NK-92 treated with Interleukin-12 subunit alpha and Interleukin-12 subunit beta, amount 100 ng/mL, for 24 hours (cell line): ENCODE data around the gene PKM.

Source experiments
- DNase-seq: peaks from one replicate; lab custom pipeline; 2025; lab: John Stamatoyannopoulos, UW

Gene PKM

DNA sequence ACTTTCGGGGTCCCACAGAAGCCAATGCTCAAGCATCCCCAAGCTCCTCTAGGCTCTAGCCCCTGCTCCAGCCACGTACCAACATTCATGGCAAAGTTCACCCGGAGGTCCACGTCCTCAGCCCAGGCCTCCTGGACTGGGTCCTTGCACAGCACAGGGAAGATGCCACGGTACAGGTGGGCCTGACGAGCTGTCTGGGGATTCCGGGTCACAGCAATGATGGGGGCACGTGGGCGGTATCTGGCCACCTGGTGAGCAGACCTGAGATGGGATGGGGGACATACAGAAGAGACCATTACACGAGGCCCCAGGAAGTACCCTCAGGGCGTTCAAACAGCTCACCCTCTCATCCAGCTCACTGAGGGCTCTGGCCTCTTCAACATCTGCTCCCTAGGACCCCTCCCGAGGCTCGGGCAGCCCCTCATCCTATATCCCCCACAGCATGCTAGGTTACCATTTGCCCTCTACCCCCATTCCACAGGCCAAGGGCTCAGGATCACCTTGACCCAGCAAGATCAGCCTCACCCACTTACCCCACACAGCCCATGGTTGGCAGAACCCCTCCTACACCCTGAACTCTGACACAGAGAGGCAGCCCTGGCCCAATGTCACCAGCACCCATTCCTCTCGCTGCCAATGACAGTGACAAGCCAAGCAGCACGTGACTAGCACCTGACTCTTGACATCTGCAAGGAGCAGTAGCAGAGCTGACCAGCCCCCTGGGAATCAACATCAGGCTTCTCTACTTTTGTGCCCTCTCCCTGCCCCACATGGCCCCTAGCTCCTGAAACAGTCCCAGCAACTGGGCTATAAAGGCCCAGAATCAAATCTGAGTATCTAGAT is 30.4 kb downstream of the PKM start:
- DNase-seq = no peak

DNA sequence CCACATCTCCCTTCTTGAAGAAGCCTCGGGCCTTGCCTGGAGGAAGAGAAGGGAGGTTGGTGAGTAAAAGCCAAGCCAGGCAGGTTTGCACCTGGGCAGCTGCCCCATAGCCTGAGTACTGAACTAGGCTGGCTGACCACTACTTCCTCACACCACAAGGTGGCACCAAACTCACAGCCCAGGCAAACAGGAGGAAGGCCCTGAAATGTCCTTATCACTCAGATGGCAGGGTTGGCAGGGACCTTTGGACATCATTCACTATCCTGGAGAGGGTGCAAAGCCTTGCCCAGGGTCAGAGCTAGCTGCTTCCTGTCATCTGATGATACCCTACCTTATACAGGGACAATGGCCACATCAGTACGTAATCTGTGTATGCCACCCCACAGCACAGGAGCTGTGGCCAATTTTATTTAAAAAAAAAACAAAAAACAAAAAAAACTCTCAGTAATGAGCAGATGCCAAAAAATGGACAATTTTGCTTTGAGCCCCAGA is 31.2 kb downstream of the PKM start:
- DNase-seq = peak; percentile 31

DNA sequence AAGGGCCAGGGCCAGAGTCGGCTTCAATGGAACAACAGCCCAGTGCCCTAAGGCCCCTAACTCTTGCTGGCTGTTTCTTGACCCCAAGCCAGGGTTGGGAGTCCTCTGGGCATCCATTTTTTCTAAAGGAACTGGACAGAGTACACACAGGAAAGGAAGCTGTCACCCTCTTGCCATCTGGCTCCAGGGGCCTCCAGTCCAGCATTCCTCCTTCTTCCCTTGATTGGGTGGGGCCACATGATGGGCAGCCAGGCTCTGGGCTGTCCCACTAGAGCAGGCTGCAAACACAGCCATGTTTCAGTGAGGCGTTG is 31.8 kb downstream of the PKM start:
- DNase-seq = no peak

DNA sequence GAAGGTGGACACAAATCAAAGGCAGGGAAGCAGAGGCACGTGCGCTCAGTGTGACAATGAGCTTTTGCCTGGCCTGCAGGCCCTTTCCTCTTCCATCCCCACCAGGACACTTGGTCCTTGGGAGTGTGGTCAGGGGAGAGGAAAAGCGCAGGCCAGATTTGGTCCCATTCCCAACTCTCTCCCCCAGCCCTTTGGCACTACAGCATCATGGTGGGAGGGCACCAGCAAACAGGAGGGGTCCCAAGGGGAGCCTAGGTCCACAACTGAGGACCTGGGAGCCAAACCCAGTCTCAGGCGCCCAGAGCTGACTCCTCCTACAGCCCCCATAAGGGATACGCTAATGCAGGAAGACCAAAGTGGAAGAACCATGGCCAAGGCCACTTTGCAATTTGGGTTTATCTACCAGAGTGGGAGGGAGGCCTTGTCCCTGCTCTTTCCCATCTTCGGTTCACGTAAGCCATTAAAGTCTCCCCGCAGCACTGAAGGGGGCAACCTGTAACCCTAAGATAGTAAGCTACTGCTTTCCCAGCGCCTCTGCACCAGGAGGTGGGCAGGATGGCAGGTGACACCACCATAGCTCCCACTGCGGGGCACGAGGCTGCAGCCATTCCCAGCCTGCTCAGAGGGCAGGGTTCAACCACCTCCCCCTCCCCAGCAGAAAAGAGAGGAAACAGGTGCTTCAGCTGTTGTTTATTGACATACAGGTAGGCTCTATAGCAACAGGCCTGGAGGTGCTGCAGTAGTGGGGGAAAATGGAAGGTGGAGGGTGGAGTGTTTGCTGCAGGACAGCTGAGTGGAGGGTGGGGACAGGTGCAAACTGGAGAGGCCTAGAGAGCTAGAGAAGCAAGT is 32.4 kb downstream of the PKM start:
- DNase-seq = no peak

DNA sequence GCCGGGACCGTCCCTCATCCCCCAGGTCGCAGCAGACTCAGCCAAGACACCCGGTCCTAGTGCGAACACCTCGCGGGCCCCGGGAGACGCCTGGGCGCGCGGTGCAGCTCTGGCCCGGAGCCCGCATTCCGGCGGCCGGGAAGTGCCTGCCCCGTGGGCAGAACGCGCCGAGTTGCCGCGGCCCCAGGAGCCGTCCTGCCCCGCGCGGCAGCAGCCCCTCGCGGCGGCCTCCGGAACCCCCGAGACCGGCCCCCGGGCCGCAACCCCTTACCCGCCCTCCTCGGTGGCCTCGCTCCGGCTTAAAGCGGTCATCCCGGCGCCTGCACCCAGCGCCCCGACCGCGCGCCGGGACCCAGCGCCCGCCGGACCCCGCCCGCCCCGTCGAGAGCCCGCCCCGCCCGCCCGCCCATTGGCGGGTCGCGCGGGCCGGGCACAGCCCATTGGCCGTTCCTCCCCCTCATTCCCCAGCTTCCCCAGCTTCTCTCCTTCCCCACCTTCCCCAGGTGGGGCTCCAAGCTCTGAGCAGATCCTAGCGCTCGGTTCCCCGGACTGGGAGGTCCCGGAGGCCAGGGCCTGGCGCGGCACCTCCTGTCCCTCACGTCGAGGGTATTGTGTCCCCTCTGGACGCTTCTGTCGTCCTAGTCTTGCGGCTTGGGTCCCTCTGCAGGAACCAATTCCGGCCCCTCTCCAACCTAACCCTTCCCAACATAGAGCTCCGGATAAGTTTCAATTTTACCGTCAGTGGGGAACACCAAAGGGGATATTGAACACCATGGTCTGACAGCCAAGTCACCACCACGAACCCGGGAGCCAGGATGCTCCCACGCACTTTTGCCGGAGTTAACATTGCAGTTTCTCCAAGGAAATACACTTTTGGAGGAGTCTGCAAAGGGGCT is 33.3 kb downstream of the PKM start, which contains the start of gene GRAMD2A:
Gene GRAMD2A (minus strand): TSS at position 328 of the 896 bp plus-strand sequence.
- DNase-seq = no peak

DNA sequence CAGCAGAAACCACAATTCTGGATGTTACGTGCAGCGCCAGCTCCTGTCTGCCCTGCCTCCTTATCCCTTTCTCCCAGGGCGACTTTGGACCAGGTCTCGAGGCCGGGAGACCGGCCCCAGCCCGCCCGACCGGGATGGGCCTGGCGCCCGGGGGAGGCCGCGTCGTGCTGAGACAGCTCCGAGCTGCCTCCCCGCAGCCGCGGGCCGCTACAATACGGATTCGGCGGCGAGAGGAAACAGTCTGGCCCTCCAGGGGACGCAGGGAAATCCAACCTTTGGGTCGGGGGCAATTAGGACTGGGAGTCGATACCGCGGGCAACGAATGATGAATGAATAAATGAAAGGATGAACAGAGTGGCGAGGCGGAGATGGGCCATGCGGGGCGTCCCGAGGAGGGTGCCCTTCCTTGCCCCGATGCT is 33.9 kb downstream of the PKM start:
- DNase-seq = no peak

DNA sequence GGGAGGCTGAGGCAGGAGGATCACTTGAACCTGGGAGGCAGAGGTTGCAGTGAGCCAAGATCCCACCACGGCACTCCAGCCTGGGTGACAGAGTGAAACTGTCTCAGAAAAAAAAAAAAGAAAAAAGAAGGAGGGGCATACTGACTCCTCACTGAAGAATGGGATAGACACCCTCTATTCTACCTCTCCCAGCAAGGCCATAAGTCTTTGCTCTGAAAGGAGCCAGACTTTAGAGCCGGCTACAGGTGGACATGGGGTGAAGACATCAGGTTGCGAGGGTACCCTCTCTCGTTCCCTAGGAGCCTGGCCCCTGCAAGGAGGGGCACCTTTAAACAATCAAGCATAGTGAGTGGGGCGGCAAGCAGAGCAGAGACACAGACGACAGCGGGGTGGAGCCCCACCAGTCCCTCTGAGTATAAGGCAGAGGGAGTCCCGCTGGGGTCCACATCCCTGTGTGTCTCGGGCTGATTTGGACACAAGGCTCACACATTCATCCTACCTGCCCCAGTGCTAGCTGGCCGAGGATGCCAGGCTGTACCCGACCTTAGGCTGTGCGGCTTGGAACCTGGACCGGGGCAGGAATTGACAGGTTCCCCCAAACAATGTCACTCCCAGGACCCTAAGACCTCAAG is 34.5 kb downstream of the PKM start:
- DNase-seq = no peak

DNA sequence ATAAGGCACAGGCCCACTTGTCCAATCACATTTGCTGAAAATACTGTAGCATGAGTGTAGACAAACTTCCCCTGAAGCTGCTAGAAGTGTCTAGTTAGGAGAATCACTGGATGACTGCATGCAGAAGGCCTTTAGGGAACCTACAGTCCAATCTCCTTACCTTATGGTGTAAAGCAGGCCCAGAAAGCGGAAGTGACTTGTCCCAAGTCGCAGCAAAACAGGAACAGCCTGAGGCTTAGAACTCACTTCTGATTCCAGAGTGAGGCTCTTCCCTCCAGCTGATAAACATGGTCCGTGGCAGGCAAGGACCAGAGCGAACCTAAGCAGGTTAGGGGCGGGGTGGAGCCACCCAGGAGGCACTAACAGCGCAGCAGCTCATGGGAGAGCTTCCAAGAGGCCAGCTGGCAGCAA is 35.9 kb downstream of the PKM start:
- no peak for DNase-seq

DNA sequence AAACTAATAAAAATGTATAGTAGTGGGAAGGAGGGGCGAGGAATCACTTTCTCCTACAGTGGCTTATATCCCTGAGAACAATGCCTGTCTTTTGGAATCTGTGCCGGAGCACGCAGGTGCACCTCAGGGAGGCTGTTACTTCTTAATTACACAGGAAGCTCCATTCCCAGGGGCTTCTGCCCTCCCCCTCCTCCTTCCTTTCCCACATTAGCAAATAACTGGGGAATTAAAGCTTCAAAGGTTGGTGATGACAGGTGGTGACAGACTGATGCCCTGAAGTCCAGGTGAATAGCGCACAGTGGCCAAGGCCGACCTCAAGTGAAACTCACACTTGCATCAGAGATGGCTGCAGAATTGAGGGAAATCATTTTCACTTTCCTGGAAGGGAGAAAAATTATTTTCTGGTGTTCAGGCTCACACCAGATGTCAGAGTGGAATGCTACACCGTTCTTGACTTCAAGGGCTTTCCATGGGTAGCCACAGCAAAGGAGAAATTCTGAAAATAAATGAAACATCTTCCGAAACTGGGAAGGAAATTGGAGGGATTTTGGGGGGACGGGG is 37.1 kb downstream of the PKM start:
- DNase-seq = no peak

DNA sequence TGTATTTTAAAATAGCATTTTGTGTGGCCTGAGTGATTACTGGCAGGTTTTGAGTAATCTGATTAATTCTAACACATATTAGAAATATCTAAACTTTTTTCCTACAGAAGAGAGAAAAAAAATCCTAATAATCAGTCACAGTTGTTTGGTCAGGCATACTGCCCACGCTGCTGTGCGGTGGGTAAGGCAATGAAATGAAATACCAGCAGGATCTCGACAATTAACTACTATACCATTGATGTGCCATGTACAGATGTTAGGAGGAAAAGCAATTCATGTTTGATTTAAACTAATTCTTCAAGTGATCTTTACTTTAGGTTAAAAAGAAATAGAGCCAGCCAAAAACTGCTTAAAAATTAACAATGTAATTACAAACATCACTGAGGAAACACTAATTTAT is 38.6 kb downstream of the PKM start:
- DNase-seq = no peak

DNA sequence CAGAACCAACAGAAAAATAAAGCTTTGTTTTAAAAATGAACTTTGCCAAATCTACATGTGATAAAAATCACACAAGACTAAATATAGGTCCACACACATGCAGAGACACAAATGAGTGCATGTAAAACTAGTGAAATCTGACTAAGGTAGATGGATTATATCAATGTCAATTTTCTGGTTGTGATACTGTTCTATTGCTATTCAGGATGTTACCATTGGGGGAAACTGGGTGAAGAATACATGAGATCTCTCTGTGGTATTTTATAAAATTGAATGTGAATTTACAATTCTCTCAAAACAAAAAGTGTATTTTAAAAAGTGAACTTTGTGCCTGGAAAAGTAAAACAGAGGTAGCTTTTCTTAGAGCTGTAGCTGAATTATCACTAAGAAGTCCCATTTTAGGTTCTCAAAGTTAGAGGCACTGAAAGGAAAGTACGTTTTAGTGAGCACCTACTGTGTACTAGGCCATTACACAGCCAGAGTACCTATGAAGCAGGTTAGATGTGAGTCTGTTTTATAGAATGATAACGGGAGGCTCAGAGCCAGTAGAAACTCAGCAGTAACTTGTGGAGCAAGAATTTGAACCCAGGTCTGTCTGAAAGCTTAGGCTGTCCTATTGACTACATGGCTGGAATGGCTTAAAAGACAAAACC is 41.6 kb downstream of the PKM start:
- DNase-seq = no peak

DNA sequence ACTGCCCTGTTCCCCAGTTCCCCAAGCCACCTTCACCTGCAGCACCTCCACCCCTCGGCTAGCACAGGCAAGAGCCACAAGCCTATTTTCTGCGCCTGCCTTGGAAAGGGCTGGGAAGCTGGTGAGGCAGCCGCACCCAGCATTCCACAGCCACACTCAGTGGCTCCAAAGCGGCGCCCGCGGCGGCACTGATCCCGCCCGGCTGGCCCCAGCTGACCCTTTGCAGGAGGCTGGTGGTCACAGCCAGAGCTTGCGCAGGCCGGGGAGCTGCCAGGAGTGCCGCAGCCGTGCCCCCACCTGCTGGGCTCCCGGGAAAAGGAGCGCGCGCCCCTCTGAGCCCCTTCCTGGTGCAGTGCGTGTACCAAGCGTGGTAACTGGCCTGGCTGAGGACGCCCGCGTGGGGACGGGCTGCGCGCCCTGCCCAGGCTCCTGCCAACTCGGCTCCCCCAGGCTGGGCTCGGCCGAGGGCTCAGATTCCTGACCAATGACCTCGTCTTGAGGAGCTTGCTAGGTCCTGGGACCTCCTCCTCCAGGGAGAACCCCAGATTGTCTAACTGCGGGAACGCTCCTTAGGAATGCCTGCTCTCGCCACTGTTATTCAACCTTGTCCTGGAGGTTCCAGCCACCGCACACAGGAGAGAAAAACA is 46.7 kb downstream of the PKM start:
- DNase-seq = no peak

DNA sequence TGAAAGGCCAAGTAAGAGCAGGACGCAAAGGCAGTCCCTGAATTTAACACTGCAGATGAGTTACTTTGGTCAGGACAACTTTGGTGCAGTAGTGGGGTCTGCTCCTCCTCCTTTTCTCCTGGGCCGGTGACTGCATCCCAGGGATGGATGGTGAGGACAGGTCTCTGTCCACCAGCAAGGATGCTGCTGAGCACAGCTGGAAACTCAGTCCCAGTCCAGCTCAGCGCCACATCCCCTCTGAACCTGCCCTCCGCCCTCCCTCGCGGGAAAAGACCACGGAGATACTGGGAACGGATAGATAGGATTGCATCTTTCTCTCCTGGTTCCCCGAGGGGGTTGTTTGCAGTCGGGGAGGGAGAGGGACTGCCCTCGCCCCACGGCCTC is 47.2 kb downstream of the PKM start:
- no peak for DNase-seq

DNA sequence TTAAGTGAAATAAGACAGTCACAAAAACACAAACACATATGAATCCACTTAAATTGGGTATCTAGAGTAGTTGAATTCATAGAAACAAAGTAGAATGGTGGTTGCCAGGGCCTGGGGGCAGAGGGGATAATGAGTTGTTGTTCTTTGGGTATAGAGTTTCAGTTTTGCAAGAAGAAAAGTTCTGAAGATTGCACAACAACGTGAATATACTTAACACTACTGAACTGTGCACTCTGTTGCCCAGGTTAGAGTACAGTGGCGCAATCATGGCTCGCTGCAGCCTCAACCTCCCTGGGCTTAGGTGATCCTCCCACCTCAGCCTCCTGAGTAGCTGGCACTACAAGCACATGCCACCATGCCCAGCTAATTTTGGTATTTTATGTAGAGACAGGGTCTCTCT is 48.3 kb downstream of the PKM start:
- DNase-seq = no peak

DNA sequence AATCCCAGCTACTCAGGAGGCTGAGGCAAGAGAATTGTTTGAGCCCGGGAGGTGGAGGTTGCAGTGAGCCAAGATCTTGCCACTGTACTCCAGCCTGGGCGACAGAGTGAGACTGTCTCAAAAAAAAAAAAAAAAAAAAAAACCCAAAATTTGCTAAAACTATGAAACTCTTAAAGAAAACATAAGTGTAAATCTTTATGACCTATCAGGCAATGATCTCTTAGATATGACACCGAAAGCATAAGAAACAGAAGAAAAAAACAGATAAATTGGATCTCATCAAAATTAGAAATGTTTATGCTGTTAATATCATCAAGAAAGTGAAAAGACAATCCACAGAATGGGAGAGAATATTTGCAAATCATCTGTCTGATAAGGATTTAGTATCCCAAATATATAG is 48.7 kb downstream of the PKM start:
- DNase-seq = no peak

DNA sequence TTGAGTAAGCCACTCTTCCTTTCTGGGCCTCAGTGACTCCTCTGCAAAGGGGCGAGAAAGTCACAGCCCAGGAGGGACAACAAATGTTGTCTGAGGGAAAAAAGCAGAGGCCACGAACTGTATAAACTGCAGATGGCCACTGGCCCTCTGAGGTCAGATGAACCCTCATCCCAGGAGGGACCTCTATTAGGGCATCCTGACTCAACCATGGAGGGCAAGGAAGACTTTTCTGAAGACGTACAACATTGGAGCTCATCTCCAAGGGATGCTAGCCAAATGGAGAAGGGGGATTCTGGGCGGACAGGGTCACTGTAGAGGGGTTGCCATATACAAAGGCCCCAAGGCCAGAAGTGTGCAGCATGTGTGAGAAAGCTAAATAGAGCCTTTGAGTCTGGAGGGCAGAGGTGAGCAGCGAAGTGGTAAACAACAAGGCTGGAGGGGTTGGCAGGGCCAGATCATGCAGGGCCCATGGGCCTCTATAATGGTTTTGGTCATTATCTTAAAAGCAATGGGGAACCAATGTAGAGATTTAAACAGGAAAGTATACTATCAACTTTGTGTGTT is 50.1 kb downstream of the PKM start:
- DNase-seq = no peak

DNA sequence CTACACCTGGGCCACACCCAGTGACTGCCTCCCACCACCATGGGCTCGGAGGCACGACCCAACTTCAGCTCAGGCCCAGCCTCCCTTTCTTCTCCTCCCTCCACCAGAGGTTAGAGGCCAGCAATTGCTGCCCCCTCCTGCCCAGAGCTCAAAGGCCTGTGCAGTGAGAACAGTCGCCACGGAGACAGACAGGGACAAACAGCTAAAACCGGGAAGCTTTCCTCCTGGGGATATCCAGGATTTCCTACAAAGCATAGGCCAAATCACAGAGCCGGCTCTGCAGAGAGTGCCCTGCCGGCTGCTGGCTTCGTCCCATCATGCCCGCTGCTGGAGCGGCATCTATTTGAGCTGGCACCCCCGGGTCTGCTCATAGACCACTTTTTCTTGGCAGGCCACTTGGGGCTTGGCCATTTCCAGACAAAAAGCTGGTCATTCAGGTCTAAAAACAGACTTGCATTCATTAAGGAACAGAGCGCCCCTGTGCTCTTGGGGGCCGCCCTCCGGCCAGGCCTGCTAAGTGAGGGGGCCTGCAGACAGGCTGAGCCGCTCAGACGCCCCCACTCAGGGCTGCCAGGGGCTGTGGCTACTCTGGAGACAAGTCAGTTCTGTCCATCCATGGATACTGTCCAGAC is 50.9 kb downstream of the PKM start:
- DNase-seq = no peak

DNA sequence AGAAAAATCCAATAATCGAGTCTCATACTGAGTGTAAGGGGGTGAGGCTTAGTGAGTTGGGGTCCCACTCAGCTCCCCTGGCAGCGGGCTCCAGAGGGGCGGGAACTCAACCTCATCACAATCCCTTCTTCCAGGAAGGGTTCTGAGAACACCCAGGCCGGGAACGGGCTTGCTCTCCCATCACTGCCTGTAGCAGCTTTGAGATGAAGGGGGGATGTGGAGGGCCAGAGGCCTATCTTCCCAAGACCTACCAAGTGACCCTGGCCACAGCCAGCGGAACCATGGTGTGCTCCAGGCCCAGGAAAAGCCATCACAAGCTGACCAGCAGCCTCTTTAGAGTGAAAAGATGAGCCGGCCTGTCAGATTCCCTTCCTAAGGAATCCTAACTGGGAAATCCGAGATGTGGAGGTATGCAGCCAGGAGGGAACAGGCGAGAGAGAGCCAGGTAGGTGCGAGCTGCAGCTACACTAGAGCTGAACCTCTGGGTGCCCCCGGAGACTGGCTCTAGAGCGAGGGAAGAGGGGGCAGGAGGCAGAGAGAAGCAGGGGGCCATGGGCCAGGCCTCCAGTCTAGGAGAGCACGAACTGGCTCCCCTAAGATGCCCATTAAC is 51.9 kb downstream of the PKM start:
- DNase-seq = no peak

DNA sequence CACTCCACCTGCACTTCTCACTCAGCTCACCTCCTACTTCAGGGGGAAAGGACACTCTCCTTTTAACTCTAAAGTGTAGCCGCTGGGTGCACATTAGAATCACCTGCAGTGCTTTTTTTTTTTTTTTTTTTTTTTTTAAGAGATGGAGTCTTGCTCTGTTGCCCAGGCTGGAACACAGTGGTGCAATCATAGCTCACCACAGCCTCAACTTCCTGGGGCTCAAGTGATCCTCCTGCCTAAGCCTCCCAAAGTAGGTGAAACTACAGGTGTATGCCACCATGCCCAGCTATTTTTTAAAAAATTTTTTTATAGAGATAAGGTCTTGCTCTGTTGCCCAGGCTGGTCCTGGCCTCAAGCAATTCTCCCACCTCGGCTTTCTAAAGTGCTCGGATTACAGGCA is 54.2 kb downstream of the PKM start:
- no peak for DNase-seq
